ENCODE data around the gene ASXL1.
"Not testable (repeated sequence)": the region's sequence is repeated elsewhere in the genome, so short reads cannot be mapped to it uniquely, and the experiment has no call there.

The ASXL1 gene

DNA sequence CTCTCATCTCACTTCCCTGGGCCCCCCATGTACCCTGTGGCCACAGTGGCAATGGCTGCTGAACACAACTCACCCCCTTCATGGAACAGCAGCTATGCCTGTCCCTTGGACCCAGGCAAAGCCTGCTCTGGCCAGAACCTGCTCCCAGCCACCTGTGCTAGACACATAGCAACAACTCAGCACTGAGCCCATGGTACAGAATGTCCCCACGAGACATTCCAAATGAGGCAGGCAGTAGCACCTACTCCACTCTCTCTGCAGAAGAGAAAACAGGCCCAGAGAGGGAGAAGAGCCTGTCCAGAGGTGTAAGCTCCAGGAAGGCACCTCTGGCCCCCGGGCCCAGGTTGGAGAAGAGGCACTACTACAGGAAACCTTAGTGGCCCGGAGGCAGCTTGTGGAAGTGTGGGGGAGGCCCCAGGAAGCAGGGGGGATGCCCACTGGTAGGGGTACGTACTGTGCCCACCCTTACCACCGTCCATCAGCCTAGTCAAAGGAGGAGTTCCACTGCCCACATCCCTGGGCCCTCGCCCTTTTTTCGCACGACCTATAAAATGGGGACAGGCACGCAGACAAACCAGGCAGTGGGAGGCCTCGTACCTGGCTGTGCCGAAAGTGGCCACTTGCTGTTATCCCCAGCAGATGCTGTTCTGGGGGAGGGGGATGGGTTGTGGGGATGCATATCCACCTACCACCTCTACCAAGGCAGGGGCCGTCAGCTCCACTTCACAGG, 97.2 kb downstream of the ASXL1 start:
- DNase-seq, result no peak

GRCh38 chr20:32455901-32456701, 98.0 kb downstream of the ASXL1 start:
- no peak for DNase-seq

DNA sequence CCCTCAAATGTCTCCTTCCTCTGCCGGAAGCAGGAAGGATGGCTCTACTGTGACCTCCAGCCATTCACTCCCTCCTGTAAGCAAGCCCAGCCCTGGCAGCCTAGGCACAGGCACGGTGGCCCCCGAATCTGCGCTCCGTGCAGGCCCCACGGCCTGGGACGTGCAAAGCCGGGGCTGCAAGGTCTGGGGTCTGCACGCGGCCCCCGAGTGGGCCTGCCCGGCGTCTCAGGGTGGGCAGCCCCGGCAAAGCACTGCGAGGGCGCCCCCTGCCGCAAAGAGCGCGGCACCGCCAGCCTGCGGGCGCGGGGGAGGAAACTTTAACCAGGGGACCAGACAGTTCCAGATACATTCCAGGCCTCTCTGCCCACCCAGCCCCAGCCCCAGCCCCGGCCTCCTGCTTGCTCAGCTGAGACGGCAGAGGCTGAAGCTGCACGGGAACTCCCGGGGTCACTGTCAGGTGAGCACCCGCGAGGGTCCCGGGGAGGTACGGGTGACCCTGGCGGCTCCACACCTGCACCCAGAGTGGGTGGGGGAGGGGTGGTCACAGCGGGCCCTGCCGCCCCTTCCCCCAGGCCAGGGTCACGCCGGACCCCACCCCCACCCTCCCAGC, 98.8 kb downstream of the ASXL1 start:
- peak; percentile 78 for DNase-seq

DNA sequence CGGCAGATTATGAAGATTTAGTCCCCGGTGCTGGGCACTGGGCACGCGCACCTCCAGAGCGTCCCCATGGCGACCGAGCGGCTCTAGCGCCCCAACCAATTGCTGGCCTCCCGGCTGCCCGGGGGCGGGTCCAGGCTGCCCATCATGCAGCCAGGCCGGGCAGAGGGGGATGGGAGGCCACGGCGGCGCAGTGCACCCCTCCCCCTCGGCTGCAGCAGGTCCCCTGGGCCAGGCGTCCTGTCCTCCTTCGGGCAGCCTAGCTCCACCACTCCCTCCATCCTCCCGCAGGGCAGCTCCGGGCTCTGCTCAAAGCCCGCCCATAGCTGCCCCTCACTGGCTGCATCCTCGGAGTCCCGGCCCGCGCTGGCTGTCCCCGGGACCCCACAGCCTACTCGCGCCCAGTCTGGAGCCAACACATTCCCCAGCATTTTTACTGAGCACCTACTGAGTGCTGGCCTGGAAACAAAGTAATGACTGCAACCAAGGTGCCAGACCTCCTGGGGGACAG, 99.4 kb downstream of the ASXL1 start:
- peak; percentile 78 for DNase-seq

- DNase-seq, result no peak
Measured at GRCh38 chr20:32458061-32458836, 100.1 kb downstream of the ASXL1 start.

DNA sequence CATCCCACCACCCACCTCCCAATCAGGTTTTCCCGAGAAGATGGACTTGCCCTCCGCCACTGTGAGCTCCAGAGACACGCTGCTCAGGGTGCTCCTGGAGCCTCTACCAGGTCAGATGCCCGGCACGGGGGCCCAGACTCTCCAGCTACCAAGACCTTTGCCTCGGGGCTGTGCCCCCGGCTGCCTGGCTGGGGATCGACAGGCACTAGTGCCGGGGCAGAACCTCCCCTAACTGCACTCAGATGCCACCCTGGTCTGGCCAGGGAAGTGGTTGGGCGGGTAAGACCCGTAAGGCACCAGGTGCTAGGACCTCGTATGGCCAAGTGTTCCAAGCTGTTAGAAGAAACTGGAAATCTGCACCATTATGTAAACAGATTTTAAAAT, 100.7 kb downstream of the ASXL1 start:
- DNase-seq, result no peak

GRCh38 chr20:32460231-32460630, 102.1 kb downstream of the ASXL1 start:
- no peak for DNase-seq

DNA sequence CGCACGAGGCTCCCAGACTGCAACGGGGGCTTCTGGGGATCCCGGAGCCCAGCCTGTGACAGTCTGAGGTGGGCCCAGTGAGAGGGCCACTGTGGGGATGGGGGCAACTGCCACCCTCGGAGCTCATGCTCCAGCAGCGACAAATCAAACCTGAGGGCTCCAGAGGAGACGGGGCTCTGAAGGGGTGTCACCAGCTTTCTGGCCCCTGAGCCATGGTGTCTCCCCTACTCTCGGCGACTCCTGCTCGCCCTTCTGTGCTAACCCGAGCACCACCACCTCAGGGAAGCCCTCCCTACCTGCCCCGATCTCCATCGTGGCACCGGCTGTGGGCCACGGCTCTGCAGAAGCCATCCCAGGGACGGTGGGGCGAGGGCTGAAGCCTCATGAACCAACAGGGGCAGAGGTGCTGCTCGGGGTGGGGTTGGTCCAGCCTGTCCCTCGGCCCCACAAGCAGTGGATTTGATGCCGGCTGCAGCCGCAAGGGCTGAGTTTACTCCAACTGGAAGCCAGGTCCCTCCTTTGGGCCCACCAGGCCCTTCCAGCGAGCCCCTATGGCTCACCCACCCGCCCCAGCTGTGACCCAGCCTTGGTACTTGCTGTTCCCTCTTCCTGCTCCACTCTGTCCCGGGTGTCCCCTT, 102.7 kb downstream of the ASXL1 start:
- DNase-seq, result no peak

- no peak for DNase-seq
Measured at GRCh38 chr20:32461836-32462600, 103.9 kb downstream of the ASXL1 start.

DNA sequence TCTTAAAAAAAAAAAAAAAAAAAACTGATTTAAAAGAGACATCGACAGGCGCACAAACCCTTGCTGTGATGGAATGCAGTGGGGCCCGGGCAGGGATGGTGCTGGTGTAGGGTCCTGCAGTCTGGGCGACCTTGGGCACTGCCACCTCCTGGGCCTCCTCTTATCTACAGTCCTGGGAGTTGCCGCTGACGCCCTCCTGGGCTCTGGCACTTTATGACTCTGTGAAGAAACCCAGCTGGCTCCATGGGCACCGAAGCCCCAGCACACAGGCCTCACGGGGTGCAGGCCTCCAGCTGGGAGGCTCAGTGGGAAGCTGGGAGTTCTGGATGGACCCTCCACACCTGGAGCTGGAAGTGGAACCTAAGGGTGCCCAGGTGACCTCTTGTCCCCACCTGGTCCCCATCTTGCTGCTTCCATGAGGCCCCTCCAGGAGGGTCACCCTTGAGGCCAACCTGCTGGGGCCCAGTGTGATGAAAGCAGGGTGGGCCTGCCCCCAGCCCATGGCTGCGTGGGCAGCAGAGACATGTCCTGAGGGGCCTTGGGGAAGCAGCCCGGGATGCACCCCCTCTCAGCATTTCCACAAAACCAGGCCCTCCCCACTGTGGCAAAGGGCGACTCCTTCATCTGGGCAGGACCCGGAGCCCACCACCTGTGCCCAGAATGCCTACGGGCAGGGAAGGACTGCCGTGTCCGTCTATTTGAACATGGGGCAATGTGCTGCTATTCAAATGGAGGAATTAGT, 104.9 kb downstream of the ASXL1 start:
- no peak for DNase-seq

DNA sequence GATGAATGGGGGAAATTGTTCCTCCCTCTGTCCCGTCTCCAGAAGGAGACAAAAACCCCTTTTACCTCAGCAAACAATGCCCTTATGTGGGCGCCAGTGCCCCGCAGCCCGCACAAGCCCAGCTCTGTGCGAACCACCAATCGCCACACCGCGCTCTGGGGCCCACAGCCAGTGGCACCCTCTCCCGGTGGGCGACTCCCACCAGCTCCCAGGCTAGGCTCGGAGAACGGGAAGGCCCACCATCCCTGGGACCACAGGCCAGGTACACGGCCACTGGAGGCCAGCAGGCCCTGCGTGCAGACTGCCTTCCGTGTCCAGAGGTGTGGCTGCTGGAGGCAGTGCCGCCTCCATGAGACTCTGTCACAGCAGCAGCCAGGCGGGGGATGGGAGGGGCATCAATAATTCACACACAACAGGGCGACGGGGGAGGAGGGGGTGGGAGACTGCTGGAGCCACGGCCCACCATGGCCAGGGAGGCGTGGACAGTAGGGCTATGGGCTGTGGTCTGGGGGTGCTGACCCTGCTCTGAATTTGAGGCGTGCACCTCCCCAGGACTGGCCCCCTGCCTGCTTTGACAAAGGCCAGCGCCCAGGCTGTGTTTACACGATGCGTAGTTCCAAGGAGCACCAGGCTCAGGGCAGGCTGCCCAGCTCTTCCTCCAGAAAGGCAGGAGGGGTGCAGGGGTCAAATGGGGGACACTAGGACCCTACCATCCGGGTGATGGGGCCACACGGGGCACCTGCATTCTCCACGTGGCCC, 105.7 kb downstream of the ASXL1 start:
- DNase-seq, result no peak

GRCh38 chr20:32464401-32465091, 106.4 kb downstream of the ASXL1 start:
- DNase-seq, result no peak

- no peak for DNase-seq
Measured at GRCh38 chr20:32465092-32465900, 107.2 kb downstream of the ASXL1 start.

DNA sequence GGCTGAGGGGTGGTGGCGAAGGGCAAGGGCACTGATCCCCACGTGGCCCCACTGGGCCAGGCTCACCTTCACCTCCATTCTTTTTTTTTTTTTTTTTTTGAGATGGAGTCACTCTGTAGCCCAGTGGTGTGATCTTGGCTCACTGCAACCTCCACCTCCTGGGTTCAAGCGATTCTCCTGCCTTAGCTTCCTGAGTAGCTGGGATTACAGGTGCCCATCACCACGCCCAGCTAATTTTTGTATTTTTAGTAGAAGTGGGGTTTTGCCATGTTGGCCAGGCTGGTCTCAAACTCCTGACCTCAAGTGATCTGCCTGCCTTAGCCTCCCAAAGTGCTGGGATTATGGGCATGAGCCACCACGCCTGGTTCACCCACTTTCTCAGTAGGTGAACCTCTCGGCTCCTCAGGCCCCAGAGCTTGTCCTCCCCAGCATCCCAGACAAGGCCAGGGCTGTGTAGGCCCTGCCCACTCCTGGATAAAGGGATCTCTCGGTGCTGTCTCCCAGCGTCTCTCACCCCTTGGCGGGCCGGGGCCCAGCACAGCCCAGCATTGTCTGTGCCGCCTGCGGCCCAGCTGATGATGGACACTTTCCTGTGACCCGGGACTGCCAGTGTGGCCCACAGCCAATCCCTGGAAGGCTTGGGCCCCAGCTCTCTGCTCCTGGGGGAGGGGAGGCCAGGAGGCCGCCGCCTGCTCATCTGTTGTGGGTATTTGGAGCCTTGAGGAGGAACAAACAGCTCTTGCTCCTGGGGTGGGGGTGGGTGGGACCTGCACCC, 108.0 kb downstream of the ASXL1 start:
- not testable (repeated sequence) for DNase-seq

DNA sequence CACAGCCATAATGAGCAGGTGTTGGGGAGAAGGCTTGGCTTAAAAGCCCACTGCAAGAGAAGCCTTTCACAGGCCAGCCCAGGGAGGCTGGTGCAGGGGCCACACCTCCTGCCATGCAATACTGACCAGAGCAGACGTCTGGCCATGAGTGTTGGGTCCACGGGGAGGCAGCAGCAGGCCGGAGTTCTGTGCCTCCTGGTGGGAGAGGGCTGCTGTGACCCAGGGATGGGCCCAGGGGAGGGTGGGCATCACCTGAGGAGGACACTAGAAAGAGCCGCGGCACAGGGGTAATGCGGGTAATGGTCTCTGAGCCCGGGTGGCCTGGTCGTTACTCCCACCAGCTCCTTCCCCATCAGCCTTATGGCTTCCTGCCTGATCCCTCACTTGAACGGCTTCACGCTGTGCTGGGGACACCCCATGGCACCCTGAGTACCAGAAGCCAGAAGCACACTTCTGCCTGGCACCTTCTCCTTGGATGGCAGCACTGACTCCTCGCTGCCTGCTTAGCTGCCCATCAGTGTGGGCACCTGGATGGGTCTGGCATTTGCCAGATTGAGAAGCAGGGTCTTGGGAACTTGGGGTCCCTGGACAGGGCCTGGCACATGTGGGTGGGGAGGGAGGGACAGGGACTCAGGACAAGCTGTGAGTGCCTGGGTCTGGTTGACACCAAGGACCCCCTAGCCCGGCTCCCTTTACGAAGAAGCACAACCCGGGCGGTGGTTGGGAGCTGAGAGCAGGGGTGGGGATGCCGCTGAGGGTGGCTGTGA, 108.8 kb downstream of the ASXL1 start:
- no peak for DNase-seq

DNA sequence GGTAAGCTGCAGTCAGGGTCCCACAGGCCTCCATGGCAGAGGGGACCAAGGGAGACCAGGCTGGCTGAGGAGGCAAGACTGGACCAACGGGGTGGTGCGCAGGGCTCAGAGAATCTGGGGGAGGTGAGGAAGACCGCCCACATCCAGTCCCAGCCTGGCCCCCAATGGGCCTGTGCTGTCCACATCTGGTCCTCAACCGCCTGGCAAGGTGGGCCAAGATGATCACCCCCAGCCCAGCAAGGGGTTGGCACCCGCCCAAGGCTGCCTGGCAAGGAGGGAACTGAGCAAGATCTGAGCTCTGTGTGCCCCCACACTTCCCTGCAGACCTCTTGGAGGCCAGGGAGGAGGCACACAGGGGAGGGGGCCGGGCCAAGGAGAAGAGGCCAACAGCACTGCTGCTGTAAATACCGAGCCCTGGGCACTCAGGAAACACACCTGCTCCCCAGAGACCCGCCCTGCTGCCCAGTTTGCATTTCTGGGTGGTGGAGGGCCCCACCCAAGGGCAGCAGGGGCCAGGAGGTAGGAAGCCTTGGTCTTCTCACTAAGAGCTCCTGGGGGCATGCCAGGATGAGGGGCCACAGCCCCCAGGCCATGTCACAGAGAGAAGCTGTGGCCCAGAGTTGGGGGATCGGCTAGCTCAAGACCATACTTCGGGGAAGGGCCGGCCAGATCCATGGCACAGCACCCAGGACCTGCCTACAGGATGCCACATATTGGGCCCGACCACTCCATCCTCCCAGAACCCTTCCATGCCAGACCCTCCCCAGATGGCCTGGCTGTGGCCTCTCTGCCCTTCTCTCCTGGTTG, 109.6 kb downstream of the ASXL1 start:
- no peak for DNase-seq

Measured in right hindlimb (tissue), 1 donor.